ENCODE results near the gene APOO. TPM values are rescaled to one million over a fixed set of nuclear protein-coding genes. Genes with fewer than 3 reads are reported as not detected.

Gene APOO
- total and polyA plus RNA-seq, 3 donors from 2014 or later: 29.4 to 33.8 (median 31.1) TPM

- intact Hi-C loops (cut with DNase I; ENCODE audit: low total_unique reads): no loop called here
- H3K36me3 ChIP-seq (ENCODE audit: low read depth, missing control alignments): no peaks in the 10 kb centered on the region
- DNase-seq: no peak
- no peak overlapping the region for H3K4me3 ChIP-seq
- no peak overlapping the region for H3K27ac ChIP-seq
- H3K27me3 ChIP-seq: no peaks in the 10 kb centered on the region
- no peaks in the 10 kb centered on the region for H3K9me3 ChIP-seq
- TF ChIP-seq POLR2A (IDR thresholded peaks at IDR 0.05) (no peak), CTCF (IDR thresholded peaks at IDR 0.05) (no peak)
- WGBS, 2 donors: 87 to 90% methylated on average over 2 to 4 of the region's 4 CpGs
- no peaks in the 10 kb centered on the region for H3K4me1 ChIP-seq
Measured at GRCh38 chrX:23926015-23926414, 18.3 kb upstream of the APOO start.

GRCh38 chrX:23919706-23920320 lies 12.1 kb upstream of the APOO start:
- TF ChIP-seq CTCF (IDR thresholded peaks at IDR 0.05) (no peak), POLR2A (IDR thresholded peaks at IDR 0.05) (no peak)

GRCh38 chrX:23919148-23919547 lies 11.4 kb upstream of the APOO start:
- TF ChIP-seq CTCF (IDR thresholded peaks at IDR 0.05): no peak
- no peak for TF ChIP-seq POLR2A (IDR thresholded peaks at IDR 0.05)
- intact Hi-C loops (cut with DNase I; ENCODE audit: low total_unique reads): no loop called here
- Histone ChIP-seq H3K36me3 (ENCODE audit: low read depth, missing control alignments) (no peaks in the 10 kb centered on the region), H3K4me3 (no peak overlapping the region), H3K9me3 (no peaks in the 10 kb centered on the region), H3K4me1 (no peaks in the 10 kb centered on the region), H3K27ac (no peak overlapping the region), H3K27me3 (no peaks in the 10 kb centered on the region)
- no peak for DNase-seq
- 92 to 100% methylated on average over 1 of the region's 1 CpG for WGBS, 2 donors

More at GRCh38 chrX:23919706-23920320, 12.1 kb upstream of the APOO start:
- Histone ChIP-seq H3K27ac (no peak overlapping the region), H3K36me3 (ENCODE audit: low read depth, missing control alignments) (no peaks in the 10 kb centered on the region), H3K9me3 (no peaks in the 10 kb centered on the region), H3K4me3 (no peak overlapping the region), H3K4me1 (no peaks in the 10 kb centered on the region), H3K27me3 (no peaks in the 10 kb centered on the region)
- intact Hi-C loops (cut with DNase I; ENCODE audit: low total_unique reads): no loop called here
- WGBS, 2 donors: 88 to 90% methylated on average over 7 to 9 of the region's 9 CpGs
- DNase-seq: no peak

- TF ChIP-seq POLR2A (IDR thresholded peaks at IDR 0.05): no peak
- intact Hi-C loops (cut with DNase I; ENCODE audit: low total_unique reads): no loop called here
- Histone ChIP-seq H3K27me3 (no peaks in the 10 kb centered on the region), H3K9me3 (no peaks in the 10 kb centered on the region), H3K36me3 (ENCODE audit: low read depth, missing control alignments) (no peaks in the 10 kb centered on the region), H3K27ac (no peak overlapping the region), H3K4me1 (no peaks in the 10 kb centered on the region), H3K4me3 (no peak overlapping the region)
- DNase-seq: no peak
- WGBS, 2 donors: 85% methylated on average over 5 of the region's 5 CpGs
Measured at GRCh38 chrX:23911126-23911835, 3.5 kb upstream of the APOO start.

GRCh38 chrX:23908219-23909004 lies 674 bp upstream of the APOO start:
- TF ChIP-seq CTCF (IDR thresholded peaks at IDR 0.05): peak in 1 of 3 experiments; percentile 7
- TF ChIP-seq POLR2A (IDR thresholded peaks at IDR 0.05): no peak
- intact Hi-C loops (cut with DNase I; ENCODE audit: low total_unique reads): loop anchor here (10.0 kb wide), 1 partner anchor 124 kb away; the partner anchor contains the start of gene SAT1
- Histone ChIP-seq H3K4me1 (no peaks in the 10 kb centered on the region), H3K36me3 (ENCODE audit: low read depth, missing control alignments) (no peaks in the 10 kb centered on the region), H3K4me3 (peak overlapping the region; percentile 59 to 73), H3K27ac (peak overlapping the region; percentile 81 to 84), H3K27me3 (no peaks in the 10 kb centered on the region), H3K9me3 (no peaks in the 10 kb centered on the region)
- no peak for DNase-seq
- 15% methylated on average over 12 to 13 of the region's 13 CpGs for WGBS, 2 donors

All from testis (tissue), 3 donors.